CD4-positive, alpha-beta T cell treated with Interleukin-2 at 100 ng/mL for 4 hours (primary cell): Measurements from ENCODE around the gene EIF3C.
A peak's percentile ranks its signal among the peaks of the same experiment; 100 is the strongest.
"Not testable (repeated sequence)": the region's sequence is repeated elsewhere in the genome, so short reads cannot be mapped to it uniquely, and the experiment has no call there.

Source experiments
- DNase-seq: peaks from one replicate; pipeline ENCODE4 v3.0.0-alpha.2; 2020; ENCODE audit warnings: low spot score

The EIF3C gene

GRCh38 chr16:28711220-28712083, at the start of gene EIF3C:
Gene EIF3C (plus strand): TSS chr16:28711464. CDS start chr16:28711687, 223 bp downstream.
- DNase-seq: not testable (repeated sequence)

GRCh38 chr16:28666264-28666663, 45.0 kb upstream of the EIF3C start:
- DNase-seq: not testable (repeated sequence)

- not testable (repeated sequence) for DNase-seq
These were observed 43.8 kb upstream of the EIF3C start for GRCh38 chr16:28667480-28667879.

- not testable (repeated sequence) for DNase-seq
These were observed 43.1 kb upstream of the EIF3C start for GRCh38 chr16:28668199-28668598.

GRCh38 chr16:28688327-28688952, 22.8 kb upstream of the EIF3C start:
- not testable (repeated sequence) for DNase-seq

- DNase-seq: not testable (repeated sequence)
These were observed 21.8 kb upstream of the EIF3C start for GRCh38 chr16:28689425-28689824.

- not testable (repeated sequence) for DNase-seq
These were observed 19.5 kb upstream of the EIF3C start for GRCh38 chr16:28691722-28692121.

GRCh38 chr16:28693257-28693950, 17.9 kb upstream of the EIF3C start:
- DNase-seq: not testable (repeated sequence)

GRCh38 chr16:28699792-28700191, 11.5 kb upstream of the EIF3C start:
- DNase-seq: not testable (repeated sequence)

- not testable (repeated sequence) for DNase-seq
These were observed 10.9 kb upstream of the EIF3C start for GRCh38 chr16:28700349-28700748.

- not testable (repeated sequence) for DNase-seq
These were observed 9.9 kb upstream of the EIF3C start for GRCh38 chr16:28701384-28701783.

- DNase-seq: not testable (repeated sequence)
These were observed 7.0 kb upstream of the EIF3C start for GRCh38 chr16:28704246-28704645.

- DNase-seq: not testable (repeated sequence)
These were observed 11.8 kb downstream of the EIF3C start for GRCh38 chr16:28722852-28723650.

GRCh38 chr16:28731253-28731652, 20.0 kb downstream of the EIF3C start:
- DNase-seq: not testable (repeated sequence)

- DNase-seq: not testable (repeated sequence)
These were observed 21.3 kb downstream of the EIF3C start for GRCh38 chr16:28732455-28733124.

- DNase-seq: not testable (repeated sequence)
These were observed 28.5 kb downstream of the EIF3C start for GRCh38 chr16:28739787-28740186.

GRCh38 chr16:28740631-28741030, 29.4 kb downstream of the EIF3C start:
- DNase-seq: not testable (repeated sequence)

GRCh38 chr16:28741295-28741694, 30.0 kb downstream of the EIF3C start:
- not testable (repeated sequence) for DNase-seq

GRCh38 chr16:28746618-28747350, 35.5 kb downstream of the EIF3C start:
- not testable (repeated sequence) for DNase-seq

- DNase-seq: peak; percentile 41
These were observed 38.8 kb downstream of the EIF3C start for GRCh38 chr16:28749997-28750465.
